Activated CD4-positive, CD25-positive, alpha-beta regulatory T cell (primary cell): Measurements from ENCODE around the gene ARMC9.
"Not testable (repeated sequence)": the region's sequence is repeated elsewhere in the genome, so short reads cannot be mapped to it uniquely, and the experiment has no call there.

Experiments
- DNase-seq, 4 experiments: peaks; one replicate each; lab custom pipeline; 2025; lab: John Stamatoyannopoulos, UW

The ARMC9 gene

DNA sequence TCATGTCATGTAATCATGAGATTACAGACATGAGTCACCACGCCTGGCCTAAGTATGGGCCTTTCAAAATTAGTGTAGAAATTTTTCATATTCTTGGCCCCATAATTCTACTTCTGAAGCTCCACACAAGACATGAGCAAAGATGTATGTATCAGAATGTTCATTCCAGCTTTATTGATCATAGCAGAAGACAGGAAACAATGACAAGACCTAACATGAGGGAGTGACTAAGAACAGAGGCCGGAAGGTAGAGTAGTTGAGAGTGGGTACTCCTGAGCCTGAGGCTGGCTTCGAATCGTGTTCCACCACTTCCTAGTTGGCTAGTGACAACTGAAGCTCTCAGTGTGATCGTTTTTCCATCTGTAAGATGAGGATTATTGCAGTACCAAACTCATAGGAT lies 89.3 kb downstream of the ARMC9 start:
- no peak for DNase-seq

DNA sequence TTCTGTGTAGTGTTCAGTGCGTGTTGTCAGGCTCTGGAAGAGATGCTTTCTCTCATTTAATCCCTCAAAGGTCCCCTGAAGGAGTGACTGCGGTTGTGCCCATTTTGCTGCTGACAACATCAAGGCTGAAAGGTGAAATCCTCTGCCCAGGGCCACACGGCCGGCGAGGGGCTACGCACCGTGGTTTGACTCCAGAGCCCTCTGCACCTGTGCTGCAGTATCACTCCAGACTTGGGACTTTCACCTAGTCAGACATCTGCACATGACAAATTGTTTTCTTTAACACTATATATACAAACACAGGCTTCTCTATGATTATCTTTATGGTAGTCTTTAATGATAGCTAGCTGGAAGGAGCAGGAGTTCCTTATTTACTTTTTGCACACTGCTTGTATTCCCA lies 90.2 kb downstream of the ARMC9 start:
- DNase-seq, result no peak

DNA sequence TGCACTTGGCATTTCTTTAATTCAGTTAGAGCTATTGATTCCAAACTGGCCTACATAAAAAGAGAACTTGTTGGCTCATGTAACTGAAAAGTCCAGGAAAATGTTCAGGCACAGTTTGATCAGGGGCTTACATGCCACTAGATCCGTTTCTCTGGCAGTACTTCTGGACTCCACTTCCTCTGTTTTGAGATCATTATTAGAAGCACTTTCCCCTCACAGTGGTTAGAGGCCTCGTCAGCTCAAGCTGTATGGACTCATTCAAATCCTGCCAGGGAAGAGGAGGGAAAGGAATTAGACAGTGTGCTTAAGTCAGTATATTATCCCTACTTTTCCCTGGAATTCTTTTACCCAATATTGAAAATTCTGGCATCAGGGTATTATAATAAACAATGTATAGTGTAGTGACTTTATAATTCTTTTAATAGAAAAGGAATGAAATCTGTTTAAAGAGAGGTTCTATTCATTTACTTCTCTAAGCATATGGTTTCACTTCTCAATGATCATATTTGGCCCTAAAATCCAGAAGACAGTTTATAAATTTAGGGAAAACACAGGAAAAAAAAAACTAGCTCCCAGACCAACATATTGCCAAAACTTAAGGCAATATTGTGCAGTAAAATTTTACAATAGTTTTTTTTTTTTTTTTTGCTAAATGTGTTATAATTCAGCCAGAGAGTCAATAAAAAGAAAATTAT lies 92.0 kb downstream of the ARMC9 start:
- DNase-seq, result no peak

DNA sequence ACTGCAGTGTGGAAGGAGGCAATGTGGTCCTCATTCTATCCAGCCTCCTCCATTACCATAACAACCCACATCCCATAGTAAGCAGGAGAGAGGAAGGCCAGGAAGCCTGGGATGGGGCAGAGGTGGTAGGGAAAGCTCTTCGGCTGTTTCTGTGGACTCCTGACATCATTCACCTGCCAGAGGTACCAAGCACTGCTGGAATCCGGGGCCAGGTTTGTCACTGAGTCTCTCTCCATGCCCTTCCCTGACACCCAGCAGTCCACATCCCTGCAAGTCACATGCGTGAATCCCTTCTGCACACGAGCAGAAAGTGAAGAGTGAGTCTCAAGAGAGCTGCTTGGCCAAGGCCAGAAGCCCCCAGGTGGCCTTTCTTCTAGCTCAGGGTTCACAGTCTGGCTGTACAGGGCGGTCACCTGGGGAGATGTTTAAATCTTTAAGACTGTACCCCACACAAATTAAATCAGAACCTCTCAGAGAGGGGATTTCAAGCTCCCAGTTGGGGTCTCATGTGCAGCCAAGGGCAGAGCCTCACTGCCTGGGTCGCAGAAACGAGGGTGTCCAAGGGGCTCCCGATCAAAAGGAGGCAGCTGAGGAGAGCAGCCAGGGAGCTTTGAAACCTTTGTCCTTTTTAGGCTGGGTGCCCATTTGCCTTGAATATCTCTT lies 94.2 kb downstream of the ARMC9 start:
- DNase-seq, result no peak

DNA sequence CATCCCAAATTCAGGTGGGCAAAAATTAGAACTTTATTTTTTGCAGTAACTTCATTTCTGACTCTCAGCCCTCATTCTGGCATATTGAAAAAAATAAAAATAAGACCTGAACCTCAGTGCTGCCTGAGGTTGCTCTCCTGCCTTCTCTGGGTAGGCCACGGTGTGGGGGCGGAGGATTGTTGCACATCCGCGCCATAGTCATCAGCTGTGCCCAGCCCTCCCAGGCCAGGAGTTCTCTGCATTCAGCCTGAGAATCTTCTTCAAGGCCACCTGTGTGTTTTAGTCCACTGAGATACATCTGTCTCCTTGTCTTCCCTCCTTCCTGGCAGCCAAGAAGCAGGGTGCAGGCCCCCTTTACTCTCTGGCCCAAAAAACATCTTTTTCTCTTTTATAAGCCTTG lies 94.7 kb downstream of the ARMC9 start:
- DNase-seq, result no peak

DNA sequence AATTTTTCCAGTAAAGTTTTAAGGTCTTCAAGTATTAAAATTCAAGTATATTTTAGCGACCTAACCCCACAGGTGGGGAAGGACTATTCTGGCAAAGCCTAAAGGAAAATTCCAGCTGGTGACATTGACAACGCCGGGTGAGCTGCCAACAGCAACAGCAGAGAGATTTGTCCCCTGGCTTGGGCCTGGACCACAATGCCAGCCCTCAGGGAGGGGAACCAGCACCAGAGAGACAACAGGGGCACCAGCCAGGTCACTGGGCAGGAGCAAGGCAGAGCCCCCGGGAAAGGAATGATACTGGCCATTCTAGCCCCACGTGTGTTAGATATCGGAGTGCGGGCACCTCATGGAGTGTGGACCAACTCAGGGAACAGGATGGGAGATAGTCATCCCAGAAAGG lies 95.7 kb downstream of the ARMC9 start:
- no peak for DNase-seq

DNA sequence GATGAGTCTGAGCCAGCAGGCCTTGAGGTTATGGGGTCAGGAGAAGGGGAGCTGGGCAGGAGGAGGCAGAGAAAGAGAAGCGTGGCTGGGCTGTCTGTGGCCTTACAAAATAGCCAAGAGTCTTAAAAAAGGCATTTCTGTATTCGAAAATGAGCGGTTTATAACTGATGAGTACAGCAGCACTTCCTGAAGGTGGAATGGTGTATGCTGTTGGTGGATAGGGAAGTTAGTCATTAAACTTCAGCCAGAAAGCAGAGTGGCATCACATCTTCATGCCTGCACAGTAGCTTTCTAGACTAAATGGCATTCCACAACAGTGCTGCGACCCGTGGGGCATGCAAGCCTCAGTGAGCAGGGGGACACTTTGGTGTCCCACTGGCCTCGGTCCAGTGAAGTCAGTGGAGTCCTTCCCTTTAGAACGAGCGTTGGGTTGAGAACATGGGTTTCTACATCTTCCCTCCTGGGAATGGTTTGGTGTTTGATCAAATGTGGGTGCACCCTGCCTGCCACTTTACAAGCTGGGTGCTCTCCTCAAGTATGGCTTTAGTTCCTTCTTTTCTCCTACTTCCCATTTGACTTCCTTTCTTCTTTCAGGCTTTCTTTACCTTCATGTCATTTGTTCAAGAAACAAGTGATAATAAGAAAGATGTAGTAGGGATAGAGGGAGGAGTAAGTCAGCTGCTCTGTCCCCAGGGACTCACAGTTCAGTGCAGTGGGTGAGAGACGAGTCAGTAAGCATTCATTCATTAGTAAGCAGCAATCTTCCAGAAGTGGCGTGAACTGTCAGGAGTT lies 96.3 kb downstream of the ARMC9 start:
- DNase-seq, result no peak

DNA sequence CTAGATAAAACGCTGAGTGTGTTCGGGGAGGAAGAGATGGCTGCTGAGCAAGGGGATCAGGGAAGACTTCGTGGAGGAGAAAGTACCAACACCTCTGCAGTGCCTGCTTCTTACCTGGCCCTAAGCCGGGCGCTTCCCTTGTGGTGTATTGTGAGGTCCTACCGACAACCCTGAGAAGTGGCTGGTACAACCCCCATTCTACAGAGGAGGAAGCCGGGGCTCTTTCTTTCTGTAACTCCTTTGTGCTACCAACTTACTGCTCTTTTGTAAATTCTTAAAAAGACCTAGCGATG lies 96.9 kb downstream of the ARMC9 start:
- no peak for DNase-seq

DNA sequence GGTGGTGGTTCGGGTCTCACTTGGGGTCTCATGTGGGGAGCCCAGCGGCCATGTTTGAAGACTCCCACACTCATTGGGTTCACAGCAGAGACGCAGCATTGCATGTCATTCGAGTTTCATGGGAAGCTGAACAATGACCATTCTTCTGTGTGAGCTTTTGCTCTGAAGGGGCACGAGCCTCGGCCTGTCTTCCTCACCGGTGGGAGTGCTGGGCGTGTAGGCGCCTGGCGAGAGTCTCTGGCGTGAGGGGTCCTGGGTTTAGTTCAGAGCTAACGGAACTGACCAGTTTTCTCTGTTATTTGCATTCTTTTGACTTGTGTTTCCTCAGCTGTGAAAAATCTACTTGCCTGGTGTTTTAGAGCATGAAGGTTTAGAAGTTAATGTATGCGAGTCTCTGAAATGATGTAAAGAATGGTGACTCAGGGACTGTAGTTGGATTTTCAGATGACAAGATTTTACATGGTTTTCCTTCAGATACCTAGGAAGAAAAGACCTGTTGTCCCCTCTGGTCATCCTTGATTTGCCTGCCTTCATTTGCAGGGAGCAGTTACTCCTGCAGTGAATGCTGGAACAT lies 98.1 kb downstream of the ARMC9 start:
- no peak for DNase-seq

DNA sequence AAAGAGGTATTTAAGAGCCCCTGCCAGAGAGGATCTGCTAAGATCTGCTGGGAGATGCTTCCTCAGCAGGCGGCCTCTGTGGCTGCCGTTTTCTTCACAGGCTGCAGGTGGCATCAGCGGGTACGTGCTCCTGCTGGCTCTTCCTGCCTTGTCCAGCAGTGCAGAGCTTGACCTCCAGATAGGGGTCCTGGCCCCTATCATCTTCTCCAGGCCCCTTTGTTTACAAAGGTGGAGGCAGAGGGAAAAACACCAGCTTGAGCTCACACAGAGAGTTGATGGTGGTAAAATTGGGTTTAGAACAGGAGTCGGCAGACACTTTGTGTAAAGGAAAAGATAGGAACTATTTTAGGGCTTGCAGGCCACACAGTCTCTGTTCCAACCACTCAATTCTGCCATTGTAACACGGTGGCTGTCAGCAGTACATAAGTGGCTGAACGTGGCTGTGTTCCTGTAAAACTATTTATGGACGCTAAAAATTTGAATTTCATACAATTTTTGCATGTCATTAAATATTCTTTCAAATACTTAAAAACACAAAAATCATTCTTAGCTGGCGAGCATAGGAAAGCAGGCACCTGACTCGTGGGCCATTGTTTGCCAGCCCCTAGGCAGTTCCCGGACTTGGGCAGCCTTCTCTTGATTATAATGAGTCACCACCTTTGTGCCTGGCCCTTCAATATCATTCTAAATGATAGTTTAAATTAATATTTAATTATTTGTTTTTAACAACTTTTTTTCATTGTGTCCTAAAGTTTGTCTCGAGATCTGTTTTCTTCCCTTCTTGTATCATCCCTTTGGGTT lies 98.9 kb downstream of the ARMC9 start:
- DNase-seq, result no peak

DNA sequence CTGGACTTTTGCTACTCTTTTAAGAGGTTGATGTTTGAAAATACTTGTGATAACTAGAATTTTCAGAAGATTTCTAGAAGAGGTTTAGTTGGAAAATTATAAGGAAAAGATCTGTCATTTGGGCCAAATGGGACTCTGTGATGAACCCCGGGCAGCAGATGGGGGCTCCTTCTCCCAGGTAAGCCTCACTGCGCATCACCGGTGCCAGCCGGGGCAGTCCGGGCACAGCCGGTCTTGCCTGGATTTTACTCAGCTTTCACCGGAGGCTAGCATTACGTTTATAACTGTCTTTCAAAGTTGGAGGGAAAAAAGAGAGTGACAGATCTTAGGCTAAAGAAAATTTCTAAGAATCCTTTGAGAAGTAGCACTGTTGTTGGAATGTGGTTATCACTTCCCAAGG lies 99.7 kb downstream of the ARMC9 start:
- no peak for DNase-seq

DNA sequence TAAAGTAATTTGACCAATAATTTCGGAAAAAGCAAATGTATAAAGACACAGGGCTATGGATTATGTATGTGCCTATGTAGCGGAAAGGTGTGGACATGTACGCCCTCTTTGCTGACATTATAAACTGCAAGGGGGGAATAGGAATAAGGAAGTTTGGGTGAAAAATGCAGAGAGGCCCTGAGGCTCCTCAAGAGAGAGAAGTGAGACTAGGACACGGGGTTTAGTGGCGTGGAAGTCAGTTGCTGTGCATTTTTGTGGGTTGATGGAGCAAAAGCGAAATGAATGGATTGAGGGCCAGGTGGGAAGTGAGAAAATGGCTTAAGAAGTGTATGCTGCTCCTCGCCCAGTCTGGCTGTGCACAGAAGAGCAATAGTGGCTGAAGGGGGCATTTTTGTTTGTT lies 100.8 kb downstream of the ARMC9 start:
- DNase-seq, result no peak

DNA sequence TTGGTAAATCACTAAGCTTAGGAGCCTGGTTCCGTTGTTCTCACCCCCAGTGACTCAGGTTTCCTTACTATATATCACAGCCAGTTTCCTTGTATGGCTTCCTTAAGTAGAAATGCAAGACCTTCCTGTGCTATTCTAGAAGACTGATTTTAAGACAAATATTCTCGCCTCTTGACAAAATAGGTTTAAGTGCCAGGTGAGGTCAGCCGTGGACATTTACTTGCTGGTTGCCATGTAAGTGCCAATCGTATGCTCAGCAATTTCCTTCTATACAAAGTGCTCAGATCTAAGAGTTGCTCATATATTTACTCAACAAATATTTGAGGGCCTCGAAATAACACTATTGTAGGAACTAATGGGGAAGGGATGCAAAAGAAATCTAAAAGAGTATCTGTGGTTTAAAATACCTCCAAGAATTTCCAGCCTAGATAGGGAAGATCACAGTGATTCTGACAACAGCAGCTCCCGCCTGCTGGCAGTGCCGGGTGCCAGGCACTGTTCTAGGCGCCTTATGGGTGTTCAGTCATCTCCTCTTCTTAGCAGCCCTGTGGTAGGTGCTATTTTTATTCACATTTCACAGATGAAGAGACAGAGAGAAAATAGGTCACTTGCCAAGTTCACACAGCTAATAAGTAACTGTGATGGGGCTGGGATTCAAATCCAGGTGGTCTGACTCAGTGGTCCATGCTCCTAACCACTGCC lies 101.7 kb downstream of the ARMC9 start:
- DNase-seq, result no peak

DNA sequence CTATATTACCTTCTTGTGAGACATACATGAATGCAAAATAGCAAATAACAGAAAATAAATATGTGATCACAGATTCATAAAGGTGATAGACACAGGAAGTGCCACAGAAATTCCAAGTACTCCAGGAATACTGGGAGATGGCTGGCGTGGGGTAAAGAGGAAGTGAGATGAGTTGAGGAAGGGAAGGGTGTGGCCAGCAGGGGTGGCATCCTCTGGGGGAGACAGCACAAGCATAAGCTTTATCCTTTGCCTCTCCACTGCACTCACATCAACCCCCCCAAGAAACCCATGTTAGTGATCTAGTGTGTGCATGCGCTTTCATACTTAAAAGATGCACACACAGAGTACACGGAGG lies 102.3 kb downstream of the ARMC9 start:
- no peak for DNase-seq

DNA sequence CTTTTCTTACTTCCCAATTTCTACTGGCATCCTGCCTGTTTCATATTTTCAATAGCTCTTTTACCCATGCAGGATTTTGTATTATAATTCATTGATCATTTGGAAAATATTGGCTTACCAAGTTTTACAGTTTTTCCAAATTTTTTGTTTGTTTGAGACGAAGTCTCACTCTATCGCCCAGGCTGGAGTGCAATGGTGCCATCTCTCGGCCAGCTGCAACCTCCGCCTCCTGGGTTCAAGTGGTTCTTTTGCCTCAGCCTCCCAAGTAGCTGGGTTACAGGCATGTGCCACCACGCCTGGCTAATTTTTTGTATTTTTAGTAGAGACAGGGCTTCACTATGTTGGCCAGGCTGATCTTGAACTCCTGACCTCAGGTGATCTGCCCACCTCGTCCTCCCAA lies 105.8 kb downstream of the ARMC9 start:
- not testable (repeated sequence) for DNase-seq

DNA sequence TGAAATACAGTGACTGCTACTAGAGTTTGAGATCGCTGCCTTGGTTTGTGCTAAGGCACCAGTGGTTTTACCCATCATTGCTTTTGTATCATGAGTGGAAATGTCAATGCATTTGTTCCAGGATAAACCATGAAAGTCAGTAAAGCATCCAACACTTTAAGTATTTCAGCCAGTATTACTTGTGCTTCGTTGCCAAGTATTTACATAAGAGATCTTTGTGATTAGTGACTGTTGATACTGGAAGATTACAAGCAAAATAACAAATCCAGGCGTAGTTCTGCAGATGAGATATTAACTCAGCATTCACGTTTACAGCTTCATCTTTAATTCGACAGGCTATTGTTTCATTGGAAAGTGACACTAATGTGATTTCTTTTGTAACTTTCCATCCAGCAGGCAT lies 106.8 kb downstream of the ARMC9 start:
- no peak for DNase-seq

DNA sequence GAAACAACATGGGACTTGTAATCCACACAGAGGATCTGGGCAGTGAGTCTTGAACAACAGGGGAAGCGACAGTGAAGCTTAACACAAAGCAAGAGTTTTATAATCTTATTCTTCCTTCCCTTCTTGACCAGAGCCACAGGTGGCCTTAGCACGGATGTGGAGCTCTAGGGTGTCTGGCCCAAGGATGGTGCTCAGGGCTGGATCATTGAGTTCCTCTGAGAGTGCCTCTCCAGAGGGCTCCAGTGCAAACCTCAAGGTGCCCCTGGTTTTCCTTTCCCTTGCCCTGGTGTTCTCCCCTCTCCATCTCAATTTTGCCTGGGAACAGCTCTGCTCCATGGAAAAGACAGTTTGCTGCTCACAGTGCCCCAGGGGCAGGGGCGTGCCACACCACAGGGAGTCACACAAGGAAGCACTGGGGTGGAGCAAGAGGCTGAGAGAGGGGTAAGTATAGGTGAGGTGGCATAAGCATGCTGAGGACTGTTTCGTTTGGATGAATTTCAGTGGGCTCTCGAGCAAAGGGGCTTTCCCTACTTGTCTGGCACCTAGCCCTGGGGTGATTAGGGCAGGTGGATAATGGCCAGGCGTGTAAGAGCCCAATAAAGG lies 108.5 kb downstream of the ARMC9 start:
- no peak for DNase-seq

DNA sequence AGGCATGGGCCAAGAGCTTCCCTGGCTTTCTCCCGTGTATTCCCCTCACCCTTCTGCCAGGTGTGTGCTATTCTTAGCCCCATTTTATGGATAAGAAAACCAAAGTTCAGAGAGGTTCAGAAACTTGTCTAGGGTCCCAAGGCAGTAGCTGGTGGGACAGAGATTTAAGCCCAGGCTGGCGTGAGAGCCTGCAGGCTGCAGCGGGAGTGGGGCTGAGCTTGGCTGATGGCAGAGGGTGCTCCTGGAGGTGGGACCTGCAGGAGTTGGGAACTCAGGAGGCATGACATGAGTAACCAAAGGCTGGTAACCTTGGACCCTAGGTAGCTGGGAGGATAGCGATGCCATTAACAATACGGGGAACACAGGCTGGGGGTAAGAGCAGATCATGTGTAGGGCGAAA lies 109.8 kb downstream of the ARMC9 start:
- DNase-seq, result no peak

DNA sequence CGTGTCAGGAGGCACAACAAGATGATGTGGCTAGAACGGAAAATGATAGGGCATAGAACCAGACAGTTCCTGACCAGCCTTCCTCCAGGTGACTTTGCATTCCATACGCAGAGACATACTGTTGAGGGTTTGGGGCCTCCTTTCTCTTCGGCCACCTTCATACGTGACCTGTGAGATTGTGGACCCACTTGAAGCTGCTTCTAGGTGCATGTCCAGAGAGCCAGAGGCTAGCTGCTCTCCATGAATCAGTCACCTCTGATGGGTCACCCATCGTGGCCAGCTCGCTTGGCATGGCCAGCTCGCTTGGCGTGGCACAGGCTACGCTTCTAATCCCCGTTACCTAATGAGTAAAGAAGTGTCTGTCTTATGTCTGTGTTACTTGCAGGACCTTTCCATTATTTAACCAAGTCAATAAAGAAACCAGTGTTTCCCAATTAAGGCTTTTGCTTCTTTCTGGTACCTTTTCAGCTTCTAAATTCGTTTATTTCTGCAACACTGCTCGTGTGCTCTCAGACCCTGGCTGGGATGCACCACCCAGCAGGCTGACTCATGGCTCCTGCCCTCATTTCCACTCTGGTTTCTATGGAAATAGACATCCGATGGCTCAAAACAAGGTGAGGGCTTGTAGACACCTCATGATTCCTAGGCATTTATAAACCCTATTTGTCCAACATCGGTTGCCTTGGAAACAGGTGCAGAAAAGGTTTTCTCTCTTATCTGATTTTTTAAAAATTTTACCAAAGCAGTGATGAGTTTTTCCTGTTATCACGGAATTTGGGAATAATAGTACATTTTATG lies 110.4 kb downstream of the ARMC9 start:
- no peak for DNase-seq

DNA sequence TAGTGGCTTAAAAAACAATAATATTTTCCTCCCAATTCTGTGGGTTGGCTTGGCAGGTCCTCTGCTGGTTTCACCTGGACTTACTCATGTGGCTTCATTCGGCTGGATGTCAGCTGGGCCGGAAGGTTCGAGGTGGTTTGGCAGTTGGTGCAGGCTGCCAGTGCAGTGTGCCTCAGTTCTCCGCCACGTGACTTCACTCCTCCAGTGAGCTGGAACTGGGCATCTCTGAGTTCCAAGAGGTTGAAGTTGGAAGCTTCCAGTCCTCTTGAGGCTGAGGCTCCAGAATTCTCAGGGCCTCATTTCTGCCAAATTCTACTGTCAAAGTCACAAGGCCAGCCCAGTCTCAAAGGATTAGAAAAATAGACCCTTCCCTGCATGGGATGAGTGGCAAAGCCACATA lies 113.6 kb downstream of the ARMC9 start:
- DNase-seq, result no peak

DNA sequence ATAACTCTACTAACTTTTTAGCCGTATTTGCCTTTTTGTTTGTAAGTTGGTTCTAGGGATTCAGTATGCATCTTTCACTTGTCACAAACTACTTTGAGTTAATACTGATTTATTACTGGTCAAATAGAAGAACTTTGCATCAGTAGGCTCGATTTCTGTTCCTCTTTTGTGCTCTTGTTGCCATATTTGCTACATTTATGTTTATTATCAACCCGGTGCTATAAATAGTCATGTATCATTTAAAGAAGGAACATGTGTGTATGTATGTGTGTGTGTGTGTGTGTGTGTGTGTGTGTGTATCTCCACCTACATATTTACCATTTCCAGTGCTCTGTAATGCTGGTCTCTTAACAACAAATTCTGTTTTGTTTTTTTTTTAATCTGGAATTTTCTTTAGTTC lies 117.5 kb downstream of the ARMC9 start:
- no peak for DNase-seq
